HepG2 (cell line): ENCODE data around the gene SYNGR4. TPM values are rescaled to one million over a fixed set of nuclear protein-coding genes. Genes with fewer than 3 reads are reported as not detected.

Experiments
- AGO2 ChIP-seq: fragments of 200-400 bp; formaldehyde crosslinking; optimal IDR thresholded peaks from 2 replicates; pipeline ENCODE3; 2017; ENCODE audit warnings: mild to moderate bottlenecking, low read depth, low read length, moderate library complexity
- E2F2 ChIP-seq: sonication (generic); formaldehyde crosslinking; IDR thresholded peaks from 2 replicates; pipeline ENCODE4 v1.4.0; 2020; ENCODE audit warnings: missing genetic modification reagents, borderline replicate concordance
- ELF4 ChIP-seq: sonication (generic); formaldehyde crosslinking; IDR thresholded peaks from 2 replicates; pipeline ENCODE4 v1.5.0; 2020; ENCODE audit warnings: missing genetic modification reagents, mild to moderate bottlenecking, moderate library complexity, borderline replicate concordance
- GLI4 ChIP-seq: sonication (generic); formaldehyde crosslinking; IDR thresholded peaks from 2 replicates; pipeline ENCODE4 v1.5.1; 2020; ENCODE audit warnings: missing genetic modification reagents, mild to moderate bottlenecking, moderate library complexity, borderline replicate concordance
- MEIS2 ChIP-seq: sonication (generic); formaldehyde crosslinking; IDR thresholded peaks from 2 replicates; pipeline ENCODE4 v1.9.0; 2021; ENCODE audit warnings: mild to moderate bottlenecking, missing genetic modification reagents
- NFIC ChIP-seq: IDR thresholded peaks from 2 replicates; pipeline ENCODE4 v1.6.1; 2012; ENCODE audit warnings: mild to moderate bottlenecking, low read length, inconsistent platforms
- RARG ChIP-seq: sonication (generic); formaldehyde crosslinking; IDR thresholded peaks from 2 replicates; pipeline ENCODE4 v1.4.0; 2020; ENCODE audit warnings: low read depth, mild to moderate bottlenecking, missing genetic modification reagents
- SMARCE1 ChIP-seq: fragments of 450-650 bp; IDR thresholded peaks from 2 replicates; pipeline ENCODE4 v1.6.1; 2017; ENCODE audit warnings: borderline replicate concordance
- ZBTB4 ChIP-seq: sonication (generic); formaldehyde crosslinking; IDR thresholded peaks from 2 replicates; pipeline ENCODE4 v1.4.0; 2020; ENCODE audit warnings: missing genetic modification reagents, mild to moderate bottlenecking, borderline replicate concordance
- ZNF569 ChIP-seq: sonication (generic); formaldehyde crosslinking; IDR thresholded peaks from 2 replicates; pipeline ENCODE4 v1.5.0; 2020; ENCODE audit warnings: mild to moderate bottlenecking, missing genetic modification reagents, moderate library complexity, borderline replicate concordance
- ZNF570 ChIP-seq: sonication (generic); formaldehyde crosslinking; IDR thresholded peaks from 2 replicates; pipeline ENCODE4 v1.4.0; 2020; ENCODE audit warnings: mild to moderate bottlenecking, missing genetic modification reagents, borderline replicate concordance
- ZNF776 ChIP-seq: sonication (generic); formaldehyde crosslinking; IDR thresholded peaks from 2 replicates; pipeline ENCODE4 v1.4.0; 2020; ENCODE audit warnings: mild to moderate bottlenecking, missing genetic modification reagents
- polyA plus RNA-seq, 8 experiments: library from polyadenylated mRNA; depleted of rRNA in 3 of 8; stranded (reverse) in 7 of 8; unstranded in 1 of 8; fragments of >200 nt; fragmentation: Illumina TruSeq in 4 of 8; extraction: Trizol in 4 of 8; gene quantifications; 2 replicates each; pipeline versions ENCODE4 v1.2.1 to v1.2.3, GENCODE V29; 2011 to 2016; ENCODE audit warnings: low read depth in 4 of 8, missing spikeins in 1 of 8, mixed read lengths in 1 of 8; ENCODE audit not compliant: insufficient read depth in 1 of 8
- total RNA-seq, 5 experiments: library from RNA; depleted of rRNA; stranded (reverse); fragments of >200 nt; fragmentation: Illumina TruSeq; extraction: Trizol; gene quantifications; 2 replicates each; pipeline ENCODE4 v1.2.3, GENCODE V29; 2016; ENCODE audit warnings: low read depth in 1 of 5
- TF ChIP-seq, protein P1 (sequence below): sonication (generic); formaldehyde crosslinking; IDR thresholded peaks from 2 replicates; pipeline ENCODE4 v1.8.1; 2022; ENCODE audit warnings: mild to moderate bottlenecking, missing genetic modification reagents
- TF ChIP-seq, protein P2 (sequence below): sonication (generic); formaldehyde crosslinking; IDR thresholded peaks from 2 replicates; pipeline ENCODE4 v1.4.0; 2020; ENCODE audit warnings: low read depth, missing genetic modification reagents
- TF ChIP-seq, protein P3 (sequence below): IDR thresholded peaks from 2 replicates; pipeline ENCODE4 v1.6.1; 2016; ENCODE audit warnings: mild to moderate bottlenecking
- TF ChIP-seq, protein P4 (sequence below): sonication (generic); formaldehyde crosslinking; IDR thresholded peaks from 2 replicates; pipeline ENCODE4 v1.8.1; 2023; ENCODE audit warnings: mild to moderate bottlenecking, missing genetic modification reagents

Gene SYNGR4
- total and polyA plus RNA-seq, 2 of the 13 experiments (the other 11 are each of a cell fraction or from before 2014, with no cell fraction given) = not detected

- no peak for TF ChIP-seq RARG (CRISPR knock-in tag)
- TF ChIP-seq, protein P1, sequence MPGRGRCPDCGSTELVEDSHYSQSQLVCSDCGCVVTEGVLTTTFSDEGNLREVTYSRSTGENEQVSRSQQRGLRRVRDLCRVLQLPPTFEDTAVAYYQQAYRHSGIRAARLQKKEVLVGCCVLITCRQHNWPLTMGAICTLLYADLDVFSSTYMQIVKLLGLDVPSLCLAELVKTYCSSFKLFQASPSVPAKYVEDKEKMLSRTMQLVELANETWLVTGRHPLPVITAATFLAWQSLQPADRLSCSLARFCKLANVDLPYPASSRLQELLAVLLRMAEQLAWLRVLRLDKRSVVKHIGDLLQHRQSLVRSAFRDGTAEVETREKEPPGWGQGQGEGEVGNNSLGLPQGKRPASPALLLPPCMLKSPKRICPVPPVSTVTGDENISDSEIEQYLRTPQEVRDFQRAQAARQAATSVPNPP (CRISPR knock-in tag) = no peak
- no peak for TF ChIP-seq GLI4
- no peak for TF ChIP-seq ZNF776 (CRISPR knock-in tag)
- TF ChIP-seq, protein P2, sequence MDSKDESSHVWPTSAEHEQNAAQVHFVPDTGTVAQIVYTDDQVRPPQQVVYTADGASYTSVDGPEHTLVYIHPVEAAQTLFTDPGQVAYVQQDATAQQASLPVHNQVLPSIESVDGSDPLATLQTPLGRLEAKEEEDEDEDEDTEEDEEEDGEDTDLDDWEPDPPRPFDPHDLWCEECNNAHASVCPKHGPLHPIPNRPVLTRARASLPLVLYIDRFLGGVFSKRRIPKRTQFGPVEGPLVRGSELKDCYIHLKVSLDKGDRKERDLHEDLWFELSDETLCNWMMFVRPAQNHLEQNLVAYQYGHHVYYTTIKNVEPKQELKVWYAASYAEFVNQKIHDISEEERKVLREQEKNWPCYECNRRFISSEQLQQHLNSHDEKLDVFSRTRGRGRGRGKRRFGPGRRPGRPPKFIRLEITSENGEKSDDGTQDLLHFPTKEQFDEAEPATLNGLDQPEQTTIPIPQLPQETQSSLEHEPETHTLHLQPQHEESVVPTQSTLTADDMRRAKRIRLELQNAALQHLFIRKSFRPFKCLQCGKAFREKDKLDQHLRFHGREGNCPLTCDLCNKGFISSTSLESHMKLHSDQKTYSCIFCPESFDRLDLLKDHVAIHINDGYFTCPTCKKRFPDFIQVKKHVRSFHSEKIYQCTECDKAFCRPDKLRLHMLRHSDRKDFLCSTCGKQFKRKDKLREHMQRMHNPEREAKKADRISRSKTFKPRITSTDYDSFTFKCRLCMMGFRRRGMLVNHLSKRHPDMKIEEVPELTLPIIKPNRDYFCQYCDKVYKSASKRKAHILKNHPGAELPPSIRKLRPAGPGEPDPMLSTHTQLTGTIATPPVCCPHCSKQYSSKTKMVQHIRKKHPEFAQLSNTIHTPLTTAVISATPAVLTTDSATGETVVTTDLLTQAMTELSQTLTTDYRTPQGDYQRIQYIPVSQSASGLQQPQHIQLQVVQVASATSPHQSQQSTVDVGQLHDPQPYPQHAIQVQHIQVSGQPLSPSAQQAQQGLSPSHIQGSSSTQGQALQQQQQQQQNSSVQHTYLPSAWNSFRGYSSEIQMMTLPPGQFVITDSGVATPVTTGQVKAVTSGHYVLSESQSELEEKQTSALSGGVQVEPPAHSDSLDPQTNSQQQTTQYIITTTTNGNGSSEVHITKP (CRISPR knock-in tag) = no peak
- no peak; the same call in 1 of the 2 replicates for TF ChIP-seq E2F2 (CRISPR knock-in tag)
- no peak for TF ChIP-seq MEIS2 (CRISPR knock-in tag)
- no peak for TF ChIP-seq ZNF569 (CRISPR knock-in tag)
- no peak for TF ChIP-seq ELF4
- TF ChIP-seq, protein P3, sequence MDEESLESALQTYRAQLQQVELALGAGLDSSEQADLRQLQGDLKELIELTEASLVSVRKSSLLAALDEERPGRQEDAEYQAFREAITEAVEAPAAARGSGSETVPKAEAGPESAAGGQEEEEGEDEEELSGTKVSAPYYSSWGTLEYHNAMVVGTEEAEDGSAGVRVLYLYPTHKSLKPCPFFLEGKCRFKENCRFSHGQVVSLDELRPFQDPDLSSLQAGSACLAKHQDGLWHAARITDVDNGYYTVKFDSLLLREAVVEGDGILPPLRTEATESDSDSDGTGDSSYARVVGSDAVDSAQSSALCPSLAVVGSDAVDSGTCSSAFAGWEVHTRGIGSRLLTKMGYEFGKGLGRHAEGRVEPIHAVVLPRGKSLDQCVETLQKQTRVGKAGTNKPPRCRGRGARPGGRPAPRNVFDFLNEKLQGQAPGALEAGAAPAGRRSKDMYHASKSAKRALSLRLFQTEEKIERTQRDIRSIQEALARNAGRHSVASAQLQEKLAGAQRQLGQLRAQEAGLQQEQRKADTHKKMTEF (CRISPR knock-in tag) = peak; percentile 58; the same call in 1 of the 2 replicates
- no peak for TF ChIP-seq NFIC
- TF ChIP-seq ZBTB4 (CRISPR knock-in tag) = no peak
- no peak for TF ChIP-seq SMARCE1
- peak; percentile 95 for TF ChIP-seq AGO2
- TF ChIP-seq ZNF570 (CRISPR knock-in tag) = no peak
- TF ChIP-seq, protein P4, sequence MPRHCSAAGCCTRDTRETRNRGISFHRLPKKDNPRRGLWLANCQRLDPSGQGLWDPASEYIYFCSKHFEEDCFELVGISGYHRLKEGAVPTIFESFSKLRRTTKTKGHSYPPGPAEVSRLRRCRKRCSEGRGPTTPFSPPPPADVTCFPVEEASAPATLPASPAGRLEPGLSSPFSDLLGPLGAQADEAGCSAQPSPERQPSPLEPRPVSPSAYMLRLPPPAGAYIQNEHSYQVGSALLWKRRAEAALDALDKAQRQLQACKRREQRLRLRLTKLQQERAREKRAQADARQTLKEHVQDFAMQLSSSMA (CRISPR knock-in tag) = no peak
Observed at GRCh38 chr19:48362716-48363499, 1.3 kb upstream of the SYNGR4 start (continued).
